Measurements from ENCODE around the gene PGS1.
A peak's percentile ranks its signal among the peaks of the same experiment; 100 is the strongest.

PGS1 gene

GRCh38 chr17:78406920-78407319 is 28.5 kb downstream of the PGS1 start:
- DNase-seq (ENCODE audit: extremely low read depth, low read depth) = no peak
- no peak for TF ChIP-seq CTCF (IDR thresholded peaks at IDR 0.05; ENCODE audit: low read depth, low read length)

GRCh38 chr17:78407387-78408000 is 29.0 kb downstream of the PGS1 start:
- TF ChIP-seq CTCF (IDR thresholded peaks at IDR 0.05; ENCODE audit: low read depth, low read length) = no peak

GRCh38 chr17:78408476-78409050 is 30.1 kb downstream of the PGS1 start:
- DNase-seq (ENCODE audit: extremely low read depth, low read depth) = no peak
- TF ChIP-seq CTCF (IDR thresholded peaks at IDR 0.05; ENCODE audit: low read depth, low read length) = no peak

More at GRCh38 chr17:78407387-78408000, 29.0 kb downstream of the PGS1 start:
- DNase-seq (ENCODE audit: extremely low read depth, low read depth) = no peak

GRCh38 chr17:78409191-78409928 is 30.9 kb downstream of the PGS1 start:
- no peak for TF ChIP-seq CTCF (IDR thresholded peaks at IDR 0.05; ENCODE audit: low read depth, low read length)
- DNase-seq (ENCODE audit: extremely low read depth, low read depth) = no peak

- DNase-seq (ENCODE audit: extremely low read depth, low read depth) = no peak
- TF ChIP-seq CTCF (IDR thresholded peaks at IDR 0.05; ENCODE audit: low read depth, low read length) = no peak
These were observed 32.9 kb downstream of the PGS1 start for GRCh38 chr17:78411241-78411857.

GRCh38 chr17:78412403-78412802 is 34.0 kb downstream of the PGS1 start:
- no peak for DNase-seq (ENCODE audit: extremely low read depth, low read depth)
- TF ChIP-seq CTCF (IDR thresholded peaks at IDR 0.05; ENCODE audit: low read depth, low read length) = peak; percentile 45

Measured in AG09319 (cell line).